Esophagus mucosa (tissue), 1 donor: ENCODE data around the gene TBATA. TPM values are rescaled to one million over a fixed set of nuclear protein-coding genes. Genes with fewer than 3 reads are reported as not detected.
A peak's percentile ranks its signal among the peaks of the same experiment; 100 is the strongest.

ENCODE experiments used
- ATAC-seq: fragments of 200-7000 bp; cut with Tn5 transposase; one replicate; pipeline ENCODE4 v1.9.1; 2020
- total RNA-seq: library from RNA; stranded (reverse); gene quantifications from one replicate; pipeline ENCODE4 v1.2.4, GENCODE V29; 2023
- donor health status: DM: yes; HTN: yes; CAD: no.

TBATA gene
- total RNA-seq, 1 donor from 2014 or later: not detected

DNA sequence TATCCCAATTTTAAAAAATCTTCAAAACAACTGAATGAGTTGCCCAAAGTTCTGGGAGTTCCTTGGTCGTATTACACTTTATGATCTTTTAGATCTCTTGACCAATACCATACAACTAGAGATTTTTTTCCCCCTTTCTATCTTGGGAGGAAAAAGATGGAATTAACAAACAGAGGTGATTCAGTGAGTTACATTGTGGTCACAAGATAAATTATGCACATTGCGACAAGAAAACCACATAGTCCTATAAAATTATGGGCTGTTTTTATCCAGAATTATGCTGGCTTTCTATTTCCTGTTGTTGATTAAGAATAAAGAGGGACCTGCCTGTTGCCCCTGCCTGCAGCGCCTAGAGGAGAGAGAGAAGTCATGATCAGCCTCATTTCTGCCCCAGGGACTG is 22.4 kb upstream of the TBATA start:
- ATAC-seq: no peak

DNA sequence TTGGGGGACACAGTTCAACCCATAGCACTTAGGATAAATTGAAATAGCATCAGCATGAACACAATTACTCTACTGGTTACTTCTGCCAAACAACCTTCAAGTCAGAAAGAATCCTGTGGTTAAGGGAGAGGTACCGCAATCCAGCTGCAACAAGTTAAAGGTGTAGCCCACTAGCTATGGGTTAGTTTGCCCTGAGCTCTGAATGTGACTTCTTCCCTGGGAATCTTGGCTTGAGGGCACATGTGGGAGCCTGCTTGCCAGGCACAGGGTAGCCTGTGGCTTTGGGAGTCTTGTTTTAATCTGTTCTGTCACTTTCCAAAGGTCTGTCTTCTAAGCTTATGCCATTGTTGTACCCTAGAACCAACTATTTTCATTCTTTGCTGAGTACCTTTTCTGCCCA is 21.7 kb upstream of the TBATA start:
- ATAC-seq: no peak

- ATAC-seq: no peak
Observed at GRCh38 chr10:70805619-70806215, 20.5 kb upstream of the TBATA start.

- ATAC-seq: peak; percentile 92
Observed at GRCh38 chr10:70804421-70804808, 19.2 kb upstream of the TBATA start.

DNA sequence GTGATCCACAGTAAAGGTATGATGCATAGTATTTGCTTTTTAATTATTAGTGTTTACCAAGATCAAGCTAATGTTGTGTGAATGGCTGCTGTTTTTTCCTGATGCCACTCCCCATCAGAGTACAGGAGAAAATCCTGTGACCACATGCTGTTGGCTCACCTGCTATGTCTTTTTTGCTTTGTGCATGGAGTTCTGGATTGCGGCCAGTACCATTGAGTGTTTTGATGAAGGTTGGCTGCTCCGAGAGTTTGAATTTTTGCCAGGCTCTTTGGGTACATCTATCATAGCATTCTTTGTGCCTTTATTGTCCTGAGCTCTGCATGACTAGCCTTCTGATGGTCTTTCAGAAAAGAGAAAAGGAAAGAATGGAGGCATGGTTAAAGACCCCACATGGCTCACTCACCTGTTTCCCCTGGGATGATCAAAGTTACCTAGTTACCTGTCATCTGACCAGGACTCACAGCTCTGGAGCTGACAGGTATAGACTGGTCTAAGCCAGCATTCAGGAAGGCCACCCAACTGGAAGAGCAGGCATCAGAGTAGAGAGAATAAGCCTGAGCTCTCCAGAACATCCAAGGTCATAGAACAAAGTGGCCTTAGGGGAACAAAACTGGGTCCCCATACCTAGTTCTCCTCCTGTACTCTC is 18.7 kb upstream of the TBATA start:
- ATAC-seq: peak; percentile 95

DNA sequence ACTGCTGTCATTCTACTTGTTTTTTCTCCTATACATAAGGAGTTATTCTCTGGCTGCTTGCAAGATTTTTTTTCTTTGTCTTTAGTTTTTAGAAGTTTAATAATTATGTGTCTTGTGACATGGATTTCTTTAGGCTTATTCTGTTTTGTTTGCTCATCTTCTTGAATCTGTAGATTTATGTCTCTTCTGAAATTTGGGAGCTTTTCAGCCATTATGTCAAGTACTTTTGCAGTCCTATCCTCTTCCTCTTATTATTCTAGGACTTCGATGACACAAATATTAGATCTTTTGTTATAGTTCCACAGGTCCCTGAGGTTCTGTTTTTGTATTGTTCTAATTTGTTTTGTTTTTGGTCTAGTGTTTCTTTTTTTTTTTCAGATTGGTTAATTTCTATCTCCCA is 16.7 kb upstream of the TBATA start:
- ATAC-seq: no peak

DNA sequence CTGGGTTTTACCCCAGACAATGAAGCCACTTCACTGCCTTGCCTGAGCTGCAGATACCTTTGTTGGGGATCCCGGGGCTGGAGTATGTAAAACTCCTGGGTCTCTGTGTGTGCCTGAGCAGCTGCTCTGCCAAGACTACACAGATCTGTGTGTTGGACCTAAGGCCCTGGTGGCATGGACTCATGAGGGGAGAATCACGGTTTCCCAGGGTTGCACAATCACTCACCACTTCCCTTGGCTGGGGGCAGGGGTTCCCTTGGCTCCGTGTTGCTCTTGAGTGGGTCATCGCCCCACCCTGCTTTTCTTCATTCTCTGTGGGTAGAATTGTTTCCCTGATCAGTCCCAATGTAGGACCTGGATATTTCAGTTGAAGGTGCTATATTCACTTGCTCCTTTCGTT is 13.9 kb upstream of the TBATA start:
- no peak for ATAC-seq

GRCh38 chr10:70797840-70798239 is 12.7 kb upstream of the TBATA start:
- no peak for ATAC-seq

GRCh38 chr10:70795613-70796012 is 10.4 kb upstream of the TBATA start:
- ATAC-seq: no peak

DNA sequence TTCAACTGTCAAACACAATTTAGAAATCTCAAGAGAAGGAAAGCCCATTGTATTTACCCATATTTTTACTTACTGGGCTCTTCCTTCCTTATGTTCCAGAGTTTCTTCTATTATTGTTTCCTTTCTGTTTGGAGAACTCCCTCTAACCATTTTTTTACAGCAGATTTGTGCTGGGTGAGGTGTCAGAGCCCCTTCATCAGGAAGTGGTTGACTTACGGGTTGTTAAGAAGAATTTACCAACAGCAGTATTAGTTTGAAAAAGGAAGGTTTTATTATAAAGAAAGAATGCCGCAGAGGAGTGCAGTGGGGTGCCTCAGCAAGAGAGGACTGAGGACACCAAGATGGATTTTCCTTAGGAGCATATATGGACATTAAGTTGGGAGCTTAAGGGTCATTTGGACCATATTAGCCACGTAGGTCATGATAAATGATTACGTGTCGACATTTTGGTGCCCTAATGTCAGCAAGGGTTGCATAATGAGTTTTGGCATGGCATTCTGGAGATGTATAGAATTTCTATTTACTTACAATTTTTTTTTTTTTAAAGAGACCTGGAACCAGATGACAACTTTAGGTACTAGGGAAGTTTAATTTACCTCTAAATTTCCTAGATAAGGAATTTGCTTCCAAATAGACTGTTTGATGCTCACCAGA is 6.3 kb upstream of the TBATA start:
- no peak for ATAC-seq

DNA sequence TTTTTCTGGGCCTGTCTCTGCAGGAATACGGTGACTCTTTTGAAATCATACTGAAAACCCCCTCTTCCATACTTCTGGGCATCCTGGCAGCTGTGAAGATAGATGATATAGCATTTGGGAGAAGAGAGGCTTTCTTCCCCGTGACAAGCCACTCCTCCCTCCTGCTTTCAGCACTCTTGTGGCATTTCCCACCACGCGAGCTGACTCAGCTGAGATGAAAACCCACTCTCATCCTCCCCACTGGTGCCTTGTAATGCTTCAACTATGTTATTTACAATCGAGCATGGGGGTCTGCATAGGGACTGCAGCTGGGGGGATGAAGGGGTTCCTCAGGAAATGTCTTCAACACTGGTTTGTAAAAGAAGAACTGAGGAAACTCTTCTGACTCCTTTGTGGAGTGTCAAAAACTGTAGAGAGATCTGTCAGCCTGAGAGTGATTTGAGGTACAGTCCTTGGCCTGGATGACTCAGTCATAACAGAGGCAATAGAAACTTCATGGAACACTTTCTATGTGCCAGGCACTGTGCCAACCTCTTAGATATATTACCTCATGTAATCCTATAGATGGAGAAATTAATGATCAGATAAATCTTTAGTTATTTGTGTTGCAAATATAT is 1.7 kb upstream of the TBATA start:
- ATAC-seq: peak; percentile 84

DNA sequence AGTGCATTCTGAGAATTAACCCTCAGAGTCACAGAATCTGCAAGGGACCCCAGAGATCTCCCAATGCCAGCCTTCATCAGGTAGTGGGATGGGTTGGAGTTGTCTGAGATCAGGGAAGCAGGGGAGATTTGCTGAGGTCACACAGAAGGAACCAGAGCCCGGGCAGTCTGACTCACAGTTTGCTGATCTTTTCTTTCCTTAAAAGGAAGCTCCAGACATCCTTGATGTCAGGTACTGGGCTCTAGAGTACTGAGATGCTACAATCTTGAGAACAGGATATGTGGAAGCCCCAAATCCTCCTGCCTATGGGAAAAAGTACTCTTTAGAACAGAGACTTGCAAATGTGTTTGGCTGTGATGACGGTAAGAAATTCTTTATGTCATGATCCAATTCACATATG is 706 bp downstream of the TBATA start:
- ATAC-seq: peak; percentile 43

GRCh38 chr10:70784016-70784415 is 1.2 kb downstream of the TBATA start:
- no peak for ATAC-seq

DNA sequence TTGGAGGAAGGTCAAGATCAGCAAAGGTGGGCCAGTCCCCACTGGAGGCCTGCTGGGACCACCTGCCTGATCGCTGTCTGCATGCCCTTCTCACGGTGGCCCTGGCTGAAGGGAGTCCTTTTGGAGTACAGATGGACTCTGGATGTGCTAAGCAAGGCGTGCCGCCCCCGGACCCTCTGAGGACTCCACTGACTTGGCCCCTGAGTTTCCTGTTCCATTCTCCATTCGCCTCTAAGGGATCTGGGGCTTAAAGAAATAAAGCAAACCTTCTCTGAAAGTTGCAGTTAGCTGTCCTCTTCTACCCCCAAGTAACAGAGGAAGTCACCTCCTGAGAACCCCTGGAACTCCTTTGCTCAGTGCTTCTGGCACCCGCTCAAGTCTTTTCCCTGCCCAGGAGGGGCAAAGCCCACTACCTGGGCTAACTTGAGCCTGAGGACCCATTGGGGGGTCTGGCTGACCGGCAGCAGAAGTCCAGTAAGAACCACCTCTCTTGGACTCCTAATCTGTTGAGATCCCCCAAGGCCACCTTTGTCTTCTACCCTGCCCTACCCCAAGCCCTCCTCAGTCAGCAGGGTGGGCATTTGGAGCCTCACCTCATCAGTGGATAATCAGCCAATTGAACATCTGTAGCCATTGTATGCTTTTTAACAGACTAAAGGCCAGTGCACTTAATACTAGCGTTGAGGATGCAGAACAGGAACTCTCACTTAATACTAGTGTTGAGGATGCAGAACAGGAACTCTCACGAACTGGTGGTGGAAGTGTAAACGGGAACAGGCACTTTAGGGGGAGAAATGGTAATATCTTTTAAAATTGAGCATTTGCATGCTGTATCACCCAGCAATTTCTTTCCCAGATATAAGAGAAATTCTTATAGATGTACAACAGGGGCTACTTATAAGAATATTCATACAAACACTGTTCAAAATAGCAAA is 2.2 kb downstream of the TBATA start:
- no peak for ATAC-seq

- ATAC-seq: no peak
Observed at GRCh38 chr10:70782086-70782745, 3.0 kb downstream of the TBATA start.

GRCh38 chr10:70781461-70782051 is 3.6 kb downstream of the TBATA start:
- ATAC-seq: no peak

DNA sequence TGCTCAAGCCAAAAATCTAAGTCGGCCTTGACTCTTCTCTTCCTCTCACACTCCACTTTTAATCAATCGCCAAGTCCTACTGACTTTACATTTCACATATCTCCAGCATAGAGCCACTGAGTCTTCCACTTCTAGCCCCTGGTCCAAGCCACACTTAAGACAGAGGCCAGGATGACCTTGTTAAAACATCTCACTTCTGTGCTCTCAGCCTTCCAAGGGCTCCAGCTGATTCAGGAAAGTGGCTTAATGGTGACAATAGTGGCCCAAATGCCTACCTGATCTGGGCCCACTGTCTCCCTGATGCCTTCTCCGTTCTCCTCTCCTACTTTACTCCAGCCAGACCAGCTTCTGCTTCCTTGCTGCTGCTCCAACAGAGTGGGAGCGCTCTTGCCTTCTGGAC is 4.4 kb downstream of the TBATA start:
- ATAC-seq: no peak

DNA sequence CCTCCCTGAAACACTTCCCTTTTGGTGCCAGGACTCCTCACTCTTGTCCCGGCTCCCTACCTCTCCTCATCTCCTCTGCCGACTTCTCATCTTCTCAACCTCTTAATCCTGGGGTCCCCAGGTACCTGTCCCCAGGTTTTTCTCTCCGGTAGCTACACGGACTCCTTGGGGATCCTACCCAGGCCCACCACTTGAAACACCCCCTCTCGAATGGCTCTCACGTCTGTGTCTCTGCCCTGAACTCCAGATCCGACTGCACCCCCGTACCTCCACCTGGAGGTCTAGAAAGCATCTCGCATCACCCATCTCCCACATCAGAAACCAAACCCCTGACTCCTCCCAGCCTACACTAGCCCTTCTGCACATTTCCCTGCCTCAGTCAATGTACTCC is 4.8 kb downstream of the TBATA start:
- no peak for ATAC-seq

GRCh38 chr10:70779511-70780369 is 5.4 kb downstream of the TBATA start:
- ATAC-seq: peak; percentile 67

DNA sequence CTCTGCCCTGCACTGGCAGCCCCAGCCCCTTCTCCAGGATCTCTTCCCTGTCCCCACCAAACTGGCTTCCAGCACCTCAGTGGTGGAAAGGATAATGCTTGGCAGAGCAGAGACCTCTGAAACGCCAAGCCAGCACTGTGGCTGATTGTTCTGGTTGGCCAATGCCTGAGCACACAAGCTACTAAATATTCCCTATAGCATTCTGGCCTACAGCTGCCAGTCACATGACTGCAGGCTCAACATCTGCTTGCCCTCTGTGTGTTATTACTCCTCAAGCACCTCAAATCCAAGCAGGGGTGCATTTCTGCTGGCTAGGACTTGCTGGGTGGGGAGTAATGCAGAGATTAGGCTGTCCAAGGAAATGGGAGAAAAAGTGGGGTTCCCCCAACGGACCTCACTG is 6.1 kb downstream of the TBATA start:
- ATAC-seq: no peak
